AG09319 (cell line): ENCODE results near the gene STIM2.
A peak's percentile ranks its signal among the peaks of the same experiment; 100 is the strongest.

Experiments
- DNase-seq: peaks from one replicate; pipeline ENCODE4 v3.0.0-alpha.2; 2010; ENCODE audit warnings: low read depth; ENCODE audit errors: extremely low read depth
- TF ChIP-seq, protein P1 (sequence below): IDR thresholded peaks from 2 replicates; pipeline ENCODE4 v1.5.1; 2011; ENCODE audit warnings: low read depth, mild to moderate bottlenecking, inconsistent platforms, low read length, moderate library complexity

Gene STIM2

GRCh38 chr4:26854701-26855100 is 5.9 kb upstream of the STIM2 start:
- TF ChIP-seq, protein P1, sequence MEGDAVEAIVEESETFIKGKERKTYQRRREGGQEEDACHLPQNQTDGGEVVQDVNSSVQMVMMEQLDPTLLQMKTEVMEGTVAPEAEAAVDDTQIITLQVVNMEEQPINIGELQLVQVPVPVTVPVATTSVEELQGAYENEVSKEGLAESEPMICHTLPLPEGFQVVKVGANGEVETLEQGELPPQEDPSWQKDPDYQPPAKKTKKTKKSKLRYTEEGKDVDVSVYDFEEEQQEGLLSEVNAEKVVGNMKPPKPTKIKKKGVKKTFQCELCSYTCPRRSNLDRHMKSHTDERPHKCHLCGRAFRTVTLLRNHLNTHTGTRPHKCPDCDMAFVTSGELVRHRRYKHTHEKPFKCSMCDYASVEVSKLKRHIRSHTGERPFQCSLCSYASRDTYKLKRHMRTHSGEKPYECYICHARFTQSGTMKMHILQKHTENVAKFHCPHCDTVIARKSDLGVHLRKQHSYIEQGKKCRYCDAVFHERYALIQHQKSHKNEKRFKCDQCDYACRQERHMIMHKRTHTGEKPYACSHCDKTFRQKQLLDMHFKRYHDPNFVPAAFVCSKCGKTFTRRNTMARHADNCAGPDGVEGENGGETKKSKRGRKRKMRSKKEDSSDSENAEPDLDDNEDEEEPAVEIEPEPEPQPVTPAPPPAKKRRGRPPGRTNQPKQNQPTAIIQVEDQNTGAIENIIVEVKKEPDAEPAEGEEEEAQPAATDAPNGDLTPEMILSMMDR: no peak
- DNase-seq: no peak

- no peak for DNase-seq
- TF ChIP-seq, protein P1: no peak
Measured at GRCh38 chr4:26856906-26857277, 3.7 kb upstream of the STIM2 start.

DNA sequence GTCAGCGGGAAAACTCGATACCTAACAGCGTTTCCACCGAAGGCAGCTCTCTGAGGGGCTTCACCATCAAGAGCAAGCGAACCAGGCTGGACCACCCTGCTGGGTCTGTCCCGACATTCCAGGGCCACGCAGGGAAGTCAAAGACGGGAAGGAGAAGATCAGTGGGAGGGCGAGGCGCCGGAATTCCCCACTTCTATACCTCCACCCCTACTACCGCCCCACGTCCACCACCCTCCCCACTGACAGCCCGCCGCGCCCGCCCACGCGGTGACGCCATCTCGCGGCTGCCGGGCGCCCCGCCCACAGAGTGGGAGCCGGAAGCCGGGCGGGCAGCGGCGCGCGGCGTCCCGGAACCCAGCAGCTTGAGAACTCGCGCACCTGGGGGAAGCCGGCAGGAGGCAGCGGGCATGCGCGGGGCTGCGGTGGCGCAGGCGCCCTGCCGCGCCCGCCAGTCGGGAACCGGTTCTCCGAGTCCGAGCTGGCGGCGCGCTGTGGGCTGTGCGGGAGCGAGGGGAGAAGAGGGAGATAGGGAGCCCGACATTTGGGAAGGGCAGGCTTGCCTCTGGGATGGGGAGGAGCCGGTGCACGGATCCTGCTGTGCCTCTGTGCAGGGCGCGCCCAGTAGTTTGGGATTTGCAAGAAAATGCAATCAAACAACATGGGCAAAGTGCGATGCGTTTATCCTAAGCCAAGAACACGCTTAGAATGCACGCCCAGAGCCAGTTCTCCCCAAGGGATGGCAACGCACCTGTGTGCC is 3.2 kb upstream of the STIM2 start:
- TF ChIP-seq, protein P1: no peak
- peak; percentile 48 for DNase-seq

- TF ChIP-seq, protein P1: no peak
- no peak for DNase-seq
Measured at GRCh38 chr4:26858035-26858918, 2.4 kb upstream of the STIM2 start.

GRCh38 chr4:26858947-26859401 is 1.7 kb upstream of the STIM2 start:
- TF ChIP-seq, protein P1: no peak
- DNase-seq: no peak

GRCh38 chr4:26859762-26860156 is 882 bp upstream of the STIM2 start:
- TF ChIP-seq, protein P1: no peak
- no peak for DNase-seq

DNA sequence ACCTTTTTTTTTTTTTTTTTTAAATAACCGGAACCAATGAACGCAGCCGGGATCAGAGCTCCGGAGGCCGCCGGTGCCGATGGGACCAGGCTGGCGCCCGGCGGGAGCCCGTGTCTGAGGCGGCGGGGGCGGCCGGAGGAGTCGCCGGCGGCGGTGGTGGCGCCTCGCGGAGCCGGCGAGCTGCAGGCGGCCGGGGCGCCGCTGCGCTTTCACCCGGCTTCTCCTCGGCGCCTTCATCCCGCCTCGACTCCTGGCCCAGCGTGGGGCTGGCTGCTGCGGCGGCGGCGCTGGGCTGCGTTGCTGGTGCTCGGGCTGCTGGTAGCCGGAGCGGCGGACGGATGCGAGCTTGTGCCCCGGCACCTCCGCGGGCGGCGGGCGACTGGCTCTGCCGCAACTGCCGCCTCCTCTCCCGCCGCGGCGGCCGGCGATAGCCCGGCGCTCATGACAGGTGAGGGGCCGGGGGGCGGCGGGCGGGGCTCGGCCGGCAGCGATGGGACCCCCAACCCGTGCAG is 337 bp downstream of the STIM2 start:
- TF ChIP-seq, protein P1: no peak

More for the DNA sequence above, 337 bp downstream of the STIM2 start:
- DNase-seq: no peak
